Mucosa of gallbladder (tissue), 1 donor: ENCODE data around the gene CD40. TPM values are rescaled to one million over a fixed set of nuclear protein-coding genes. Genes with fewer than 3 reads are reported as not detected.
"Not testable (repeated sequence)": the region's sequence is repeated elsewhere in the genome, so short reads cannot be mapped to it uniquely, and the experiment has no call there.

ENCODE experiments used
- DNase-seq: peaks from one replicate; pipeline ENCODE4 v3.0.0-alpha.2; 2020; ENCODE audit warnings: low spot score
- total RNA-seq: library from RNA; stranded (reverse); gene quantifications from one replicate; pipeline ENCODE4 v1.2.1, GENCODE V29; 2021
- donor health status: DM: no; HTN: no; CAD: no.

The CD40 gene
- 15.8 TPM for total RNA-seq

GRCh38 chr20:46117704-46118467 lies at the start of gene CD40:
TSS of gene CD40 (plus strand) at chr20:46118314. CDS start at chr20:46118344, 30 bp downstream.
- peak; percentile 82 for DNase-seq

- DNase-seq: no peak
These were observed 47.8 kb upstream of the CD40 start for GRCh38 chr20:46070215-46070900.

GRCh38 chr20:46071573-46071972 lies 46.5 kb upstream of the CD40 start:
- DNase-seq: no peak

GRCh38 chr20:46073024-46073423 lies 45.1 kb upstream of the CD40 start:
- DNase-seq: no peak

- DNase-seq: no peak
These were observed 44.7 kb upstream of the CD40 start for GRCh38 chr20:46073443-46073842.

- DNase-seq: no peak
These were observed 44.1 kb upstream of the CD40 start for GRCh38 chr20:46074006-46074405.

GRCh38 chr20:46076806-46077205 lies 41.3 kb upstream of the CD40 start:
- no peak for DNase-seq

- no peak for DNase-seq
These were observed 40.3 kb upstream of the CD40 start for GRCh38 chr20:46077642-46078305.

GRCh38 chr20:46078954-46079353 lies 39.2 kb upstream of the CD40 start:
- no peak for DNase-seq

- no peak for DNase-seq
These were observed 37.0 kb upstream of the CD40 start for GRCh38 chr20:46081074-46081473.

- no peak for DNase-seq
These were observed 35.0 kb upstream of the CD40 start for GRCh38 chr20:46083101-46083500.

- no peak for DNase-seq
These were observed 34.5 kb upstream of the CD40 start for GRCh38 chr20:46083531-46084061.

GRCh38 chr20:46084805-46085178 lies 33.3 kb upstream of the CD40 start:
- DNase-seq: no peak

- no peak for DNase-seq
These were observed 32.8 kb upstream of the CD40 start for GRCh38 chr20:46085179-46085851.

GRCh38 chr20:46087161-46087560 lies 31.0 kb upstream of the CD40 start:
- DNase-seq: no peak

GRCh38 chr20:46088409-46089166 lies 29.5 kb upstream of the CD40 start:
- DNase-seq: no peak

GRCh38 chr20:46089167-46089416 lies 29.0 kb upstream of the CD40 start:
- peak; percentile 17 for DNase-seq

GRCh38 chr20:46089417-46090388 lies 28.4 kb upstream of the CD40 start, which contains the start of gene NCOA5:
TSS of gene NCOA5 (minus strand) at chr20:46089962. CDS start at chr20:46079424, 10,538 bp downstream.
- DNase-seq: peak; percentile 97

- DNase-seq: not testable (repeated sequence)
These were observed 26.2 kb upstream of the CD40 start for GRCh38 chr20:46091622-46092535.
